HG02981 (cell line): ENCODE results near the gene CYP39A1.

Experiments used
- ATAC-seq: cut with Tn5 transposase; IDR thresholded peaks from one replicate; pipeline ENCODE4 v1.9.1; 2021; ENCODE audit warnings: mild to moderate bottlenecking, moderate library complexity; ENCODE audit not compliant: unreplicated experiment

CYP39A1 gene

DNA sequence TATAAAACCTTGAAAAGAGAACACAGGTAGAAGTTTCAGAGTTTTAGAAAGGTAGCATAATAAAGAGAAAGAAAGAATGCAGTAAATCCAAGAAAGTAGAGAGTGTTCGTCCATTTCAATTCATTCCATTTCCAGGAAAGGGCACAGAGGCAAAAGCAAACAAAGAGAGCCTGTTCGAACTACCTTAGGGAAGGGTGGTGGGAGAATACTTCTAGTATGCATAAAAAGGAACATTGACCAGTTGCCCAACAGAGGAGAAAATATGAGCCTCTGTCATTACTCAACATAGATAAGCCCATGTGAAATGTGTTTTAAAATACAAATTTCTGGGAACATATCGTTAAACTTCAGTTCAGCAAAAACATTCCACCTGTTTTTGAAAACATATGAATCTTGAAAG lies 60.6 kb downstream of the CYP39A1 start:
- no peak for ATAC-seq

DNA sequence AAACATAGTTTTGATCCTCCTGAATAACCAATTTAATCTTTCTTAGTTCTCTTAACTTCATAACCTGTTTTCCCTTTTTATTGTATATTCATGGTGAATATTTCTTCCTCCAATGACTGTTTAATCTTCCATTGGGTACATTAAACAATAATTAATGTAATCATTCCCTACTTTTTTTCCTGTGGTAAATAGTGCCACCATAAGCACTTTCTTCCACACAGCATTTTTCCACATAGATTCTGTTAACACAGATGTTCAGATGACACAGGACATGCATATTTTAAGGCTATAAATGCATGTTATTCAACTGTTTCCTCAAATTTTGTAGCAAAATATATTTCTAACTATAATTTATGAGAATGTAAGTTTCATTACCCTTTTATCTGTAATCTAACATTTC lies 61.9 kb downstream of the CYP39A1 start:
- ATAC-seq, result no peak

DNA sequence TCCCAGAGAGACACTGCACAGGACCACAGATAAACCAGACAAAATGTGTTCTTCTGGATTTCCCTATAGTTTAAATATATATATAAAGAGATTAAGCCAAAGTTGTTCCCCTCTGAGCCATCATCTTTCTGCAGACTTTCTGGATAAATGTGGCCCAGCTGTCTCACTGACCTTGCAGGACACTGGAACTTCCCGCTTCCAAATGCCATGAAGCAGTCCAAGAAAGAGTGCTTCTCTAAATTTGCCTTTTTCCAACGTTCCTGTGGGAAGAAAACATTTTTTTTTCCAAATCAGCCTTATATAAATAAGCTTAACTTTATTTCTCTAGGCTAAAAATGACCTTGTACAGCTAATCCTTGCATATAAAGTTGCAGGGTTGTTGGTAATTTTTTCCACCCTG lies 65.7 kb downstream of the CYP39A1 start:
- ATAC-seq, result no peak

DNA sequence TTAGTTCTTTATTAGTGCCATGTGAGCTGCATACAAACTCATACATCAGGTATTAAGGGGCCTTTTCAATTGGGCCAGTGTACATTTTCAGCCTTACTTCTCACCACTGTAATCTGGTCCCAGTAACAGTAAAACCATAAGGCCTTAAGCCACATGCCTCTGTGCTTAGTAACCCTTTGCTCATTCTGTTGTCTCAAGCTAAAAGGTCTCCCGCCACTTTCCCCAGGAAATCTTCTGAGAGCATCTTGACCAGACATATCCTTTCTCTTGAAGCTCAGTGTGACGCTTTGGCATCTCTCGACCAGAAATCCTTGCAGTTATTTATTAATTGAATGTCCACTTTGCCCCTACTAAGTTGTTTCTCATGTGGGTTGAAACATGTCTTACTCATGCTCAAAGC lies 68.0 kb downstream of the CYP39A1 start:
- no peak for ATAC-seq

DNA sequence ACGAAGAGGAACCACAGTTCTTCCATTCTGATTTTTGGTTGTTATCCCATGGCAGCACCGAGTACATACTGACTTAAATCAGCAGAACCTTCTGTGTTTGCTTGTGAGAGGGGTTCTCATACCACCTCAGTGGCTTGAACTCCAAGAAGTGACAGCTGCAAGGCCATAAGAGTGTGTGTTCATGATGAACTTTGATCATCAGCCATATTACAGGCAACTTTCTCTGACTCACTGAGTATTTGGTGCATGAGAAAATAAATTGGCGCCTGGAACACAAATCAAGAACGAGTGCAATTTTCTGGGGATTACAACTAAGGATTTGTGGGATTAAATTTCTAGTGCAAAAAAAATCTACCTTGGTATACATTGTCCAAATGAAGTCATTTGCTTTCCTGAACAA lies 68.9 kb downstream of the CYP39A1 start:
- ATAC-seq, result no peak

DNA sequence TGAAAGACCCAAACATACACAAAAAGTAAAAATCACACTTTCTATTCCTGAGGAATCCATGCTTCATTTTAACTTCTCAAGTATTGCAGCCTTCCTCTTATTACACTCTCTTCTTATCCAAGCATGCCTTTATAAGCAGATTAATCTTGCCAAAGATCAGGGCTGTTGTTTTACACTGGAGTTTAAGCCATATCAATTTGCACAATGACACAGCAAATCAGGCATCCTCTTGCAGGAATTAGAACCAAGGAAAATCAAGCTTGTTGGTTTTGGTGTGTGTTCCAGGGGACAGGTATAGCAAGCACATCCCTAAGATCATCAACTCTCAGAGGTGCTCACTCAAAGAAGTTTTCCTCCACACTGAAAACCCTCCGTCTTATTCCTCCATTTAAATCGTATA lies 69.5 kb downstream of the CYP39A1 start:
- no peak for ATAC-seq

DNA sequence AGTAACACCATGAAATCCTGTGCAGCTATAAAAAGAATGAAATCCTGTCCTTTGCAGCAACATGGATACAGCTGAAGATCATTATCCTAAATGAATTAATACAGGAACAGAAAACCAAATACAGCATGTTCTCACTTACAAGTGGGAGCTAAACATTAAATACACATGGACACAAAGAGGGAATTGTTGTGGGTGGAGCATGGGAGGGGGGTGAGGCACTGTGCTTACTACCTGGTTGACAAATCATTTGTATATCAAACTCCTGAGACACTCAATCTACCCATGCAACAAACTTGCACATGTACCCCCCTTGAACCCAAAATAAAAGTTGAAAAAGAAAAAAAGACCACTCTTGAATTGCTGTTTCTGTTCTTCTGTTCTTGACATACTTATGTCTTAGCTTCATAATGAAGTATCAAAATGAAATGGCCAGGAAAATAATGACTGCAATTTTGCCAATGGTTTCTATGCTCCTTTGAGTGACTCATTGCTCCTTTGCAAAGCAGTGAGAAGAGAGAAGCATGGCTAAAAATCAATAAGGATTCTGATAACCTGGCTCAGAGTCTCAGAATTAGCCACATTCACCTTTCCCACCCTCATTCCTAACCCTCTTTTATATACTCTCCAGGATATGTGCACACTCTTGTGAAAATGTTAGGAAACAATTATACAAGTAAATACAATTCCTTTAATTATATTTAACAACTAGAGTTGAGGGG lies 71.0 kb downstream of the CYP39A1 start:
- ATAC-seq, result no peak

DNA sequence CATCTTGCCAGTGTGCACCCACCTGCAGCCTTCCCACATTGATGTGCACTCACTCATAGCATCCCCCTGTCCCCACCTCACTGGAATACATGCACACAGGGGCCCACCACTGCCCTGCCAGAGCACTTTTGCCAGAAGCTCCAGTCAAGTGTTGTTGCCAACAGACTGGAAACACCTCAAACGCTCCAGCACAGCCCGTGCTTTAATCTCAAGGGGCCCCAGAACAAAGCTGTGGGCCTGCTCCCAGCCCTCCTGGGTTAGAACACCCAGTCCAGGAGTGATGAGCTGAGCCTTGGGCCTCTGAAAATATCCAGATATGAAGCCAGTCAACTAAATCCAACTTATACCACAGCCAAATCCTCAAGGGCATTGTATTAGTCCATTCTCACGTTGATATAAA lies 77.1 kb downstream of the CYP39A1 start:
- ATAC-seq, result no peak

DNA sequence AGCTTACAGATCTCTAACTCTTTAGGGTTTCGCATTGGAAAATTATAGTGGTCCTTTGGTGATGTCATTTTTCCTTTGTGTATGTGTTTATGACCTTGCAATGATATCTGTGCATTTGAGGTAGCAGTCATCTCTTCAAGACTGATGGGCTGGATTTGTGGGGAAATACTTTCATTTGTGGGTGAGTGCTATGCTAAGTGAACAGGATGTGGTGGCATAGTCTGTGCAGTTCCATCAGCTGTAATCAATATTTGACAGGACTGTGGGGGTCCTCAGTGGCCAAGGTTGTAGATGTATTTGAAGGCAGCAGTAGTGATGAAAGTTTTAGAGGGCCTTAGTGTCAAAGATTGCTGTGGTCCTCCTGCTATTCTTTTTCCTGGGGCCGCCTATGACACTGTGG lies 79.5 kb downstream of the CYP39A1 start:
- no peak for ATAC-seq

DNA sequence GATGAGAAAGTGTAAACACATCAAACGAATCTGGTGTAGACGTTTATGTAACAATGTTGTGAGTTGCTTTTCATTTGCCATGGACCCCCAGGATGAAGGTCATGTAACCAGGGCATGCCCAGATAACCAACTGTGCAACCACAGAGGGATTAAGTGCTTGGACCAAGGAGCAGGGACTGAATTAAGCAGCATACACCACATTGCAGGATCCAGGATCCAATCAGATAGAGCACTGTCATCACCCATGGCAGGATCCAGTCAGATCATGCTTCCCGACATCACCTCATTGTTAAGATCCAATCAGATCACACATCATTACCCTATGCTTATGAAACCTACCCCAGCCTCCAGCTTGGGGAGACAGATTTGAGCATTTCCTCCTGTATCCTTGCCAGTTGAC lies 87.1 kb downstream of the CYP39A1 start:
- ATAC-seq, result no peak

DNA sequence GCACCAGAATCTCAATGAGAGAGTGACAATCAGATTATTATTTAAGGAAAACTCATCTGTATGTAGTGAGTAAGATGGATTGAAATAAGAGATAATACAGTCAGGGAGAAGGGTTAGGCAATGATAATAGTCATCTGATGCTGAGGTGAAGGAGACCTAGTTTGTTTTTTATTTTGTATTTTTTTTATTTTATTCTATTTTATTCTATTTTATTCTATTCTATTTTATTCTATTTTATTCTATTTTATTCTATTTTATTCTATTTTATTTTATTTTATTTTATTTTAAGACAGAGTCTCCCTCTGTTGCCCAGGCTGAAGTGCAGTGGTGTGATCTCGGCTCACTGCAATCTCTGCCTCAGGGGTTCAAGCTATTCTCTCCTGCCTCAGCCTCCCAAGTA lies 88.7 kb downstream of the CYP39A1 start:
- ATAC-seq, result no peak

DNA sequence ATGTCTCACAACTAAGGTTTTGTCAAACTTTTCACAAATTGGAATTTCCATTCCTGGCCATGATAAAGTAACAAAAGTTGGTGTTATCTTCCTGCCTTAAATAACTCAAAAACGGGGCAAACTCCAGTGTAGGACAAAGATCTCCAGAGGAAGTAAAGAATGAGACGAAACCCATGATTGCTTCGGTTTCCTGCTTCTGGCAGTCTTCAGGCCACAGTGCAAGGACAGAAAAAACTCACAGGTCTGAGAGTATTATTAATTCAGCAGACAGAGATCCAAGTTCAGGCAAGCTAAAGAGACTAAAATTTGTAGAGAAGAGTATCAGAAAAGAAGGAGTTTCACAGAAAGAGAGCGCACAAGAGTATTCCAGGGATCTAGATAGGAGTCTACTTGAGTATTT lies 96.6 kb downstream of the CYP39A1 start:
- no peak for ATAC-seq

DNA sequence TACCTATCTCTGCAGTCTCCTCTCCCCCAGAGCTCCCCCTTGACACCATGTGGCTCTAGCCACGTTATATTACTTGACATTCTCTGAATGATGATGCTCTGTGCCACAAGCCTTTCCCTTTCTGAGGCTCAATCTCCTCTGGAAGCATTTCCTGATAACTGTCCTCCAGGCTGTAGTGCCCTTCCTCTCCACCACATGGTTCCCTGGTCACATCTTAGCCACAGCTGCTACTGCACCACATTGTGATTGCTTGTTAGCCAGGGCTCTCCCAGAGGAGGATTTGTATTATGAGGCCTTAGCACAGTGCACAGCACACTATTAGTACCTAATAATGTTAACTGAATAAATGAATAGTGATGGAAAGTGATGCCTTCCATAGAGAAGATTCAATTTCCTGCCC lies 97.5 kb downstream of the CYP39A1 start:
- no peak for ATAC-seq

DNA sequence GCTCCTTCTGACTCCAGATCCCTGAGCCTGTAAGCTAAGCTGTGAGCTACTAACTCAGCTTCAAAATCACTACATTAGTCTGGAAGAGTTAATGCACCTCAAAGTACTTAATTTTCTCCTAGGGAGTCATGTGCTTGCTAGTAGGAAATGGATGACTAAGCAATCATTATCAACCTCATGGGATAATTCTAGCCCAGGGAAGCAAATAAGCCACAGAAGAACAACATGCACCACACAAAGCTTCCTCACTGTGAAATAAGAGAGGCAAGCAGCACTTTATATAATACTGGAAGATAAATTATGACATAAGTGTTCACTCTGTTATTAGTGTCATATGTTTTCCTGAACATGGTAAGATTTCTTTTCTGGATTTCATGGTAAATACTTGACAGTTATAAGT lies 103.5 kb downstream of the CYP39A1 start:
- no peak for ATAC-seq

DNA sequence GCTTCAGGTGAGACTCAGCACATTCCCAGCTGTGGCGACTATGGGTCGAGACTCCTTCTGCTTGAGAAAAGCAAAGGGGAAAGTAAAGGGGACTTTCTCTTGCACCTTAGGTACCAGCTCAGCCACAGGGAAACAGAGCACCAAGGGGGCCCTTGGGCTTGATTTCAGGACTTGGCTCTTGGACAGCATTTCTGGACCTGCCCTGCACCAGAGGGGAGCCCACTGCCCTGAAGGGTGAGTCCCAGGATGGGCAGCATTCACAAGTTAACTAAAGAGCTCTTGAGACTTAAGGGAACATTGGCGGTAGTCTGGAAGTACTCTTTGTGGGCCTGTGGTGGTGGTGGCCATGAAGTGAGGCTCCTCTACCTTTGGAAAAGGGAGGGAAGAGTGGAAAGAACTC lies 111.1 kb downstream of the CYP39A1 start:
- no peak for ATAC-seq

DNA sequence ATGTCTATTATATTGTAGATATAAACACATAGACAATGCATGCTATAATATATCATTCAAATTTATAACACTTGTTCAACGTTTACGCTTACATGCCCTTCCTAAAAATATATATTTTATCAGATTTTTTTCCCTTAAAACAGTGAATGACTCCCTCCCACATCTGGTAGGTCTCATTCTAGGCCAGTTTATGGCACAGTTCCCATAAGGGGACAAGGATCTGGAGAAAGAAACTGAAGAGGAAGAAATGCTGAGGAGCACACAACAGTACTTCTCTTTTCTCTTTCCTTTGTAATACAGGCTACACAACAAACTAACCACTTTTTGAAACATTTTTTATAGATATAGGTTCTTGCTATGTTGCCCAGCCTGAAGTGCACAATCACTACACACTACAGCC lies 112.8 kb downstream of the CYP39A1 start:
- ATAC-seq, result no peak

DNA sequence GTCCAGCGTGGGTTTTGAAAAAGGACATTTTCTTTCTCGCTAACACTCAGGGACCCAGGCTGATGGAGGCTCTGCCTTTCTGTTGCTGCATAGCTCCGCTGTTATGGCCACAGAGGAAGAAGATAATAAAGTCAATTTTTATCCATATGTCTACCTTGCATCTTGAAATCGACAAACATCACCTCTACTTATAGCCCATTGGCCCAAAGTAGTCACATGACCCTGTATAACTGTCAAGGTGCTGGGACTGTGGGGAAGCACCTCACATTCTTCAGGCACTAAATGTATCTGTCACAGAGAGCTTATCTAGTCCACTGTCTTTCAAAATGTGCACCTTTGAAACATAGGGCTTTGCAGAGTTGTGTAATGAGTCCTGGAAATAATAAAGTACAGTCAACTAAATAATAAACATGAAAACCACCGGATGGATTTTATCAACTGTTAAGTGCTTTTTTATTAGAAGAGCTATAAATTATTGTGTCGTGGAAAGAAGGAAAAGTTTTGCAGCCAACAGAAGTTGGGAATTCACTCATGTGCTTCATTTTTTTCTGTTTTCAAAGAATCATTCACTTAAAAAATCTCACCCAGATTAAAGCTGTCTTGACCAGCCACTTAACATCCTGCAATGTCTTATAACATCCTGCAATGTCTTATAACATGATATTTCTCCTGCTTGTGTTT lies 113.7 kb downstream of the CYP39A1 start:
- no peak for ATAC-seq

DNA sequence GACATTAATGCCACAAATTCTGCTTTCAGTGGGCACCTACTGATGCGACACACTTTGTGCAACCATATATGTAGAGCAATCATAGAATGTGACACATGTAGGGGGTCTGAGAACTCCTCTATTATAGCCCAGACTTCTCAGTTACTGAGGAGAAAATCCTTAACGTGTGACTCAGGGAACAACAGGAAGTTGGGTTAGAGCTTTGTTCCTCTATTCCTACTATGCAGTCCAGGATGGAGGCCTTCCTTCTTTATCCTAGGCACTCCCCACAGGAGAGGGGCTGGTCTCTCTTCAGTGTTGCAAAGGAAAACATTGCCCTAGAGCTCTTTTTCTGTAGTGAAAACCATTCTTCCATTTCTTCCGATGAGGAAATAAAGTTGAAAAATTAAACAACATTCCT lies 121.7 kb downstream of the CYP39A1 start:
- ATAC-seq, result no peak

DNA sequence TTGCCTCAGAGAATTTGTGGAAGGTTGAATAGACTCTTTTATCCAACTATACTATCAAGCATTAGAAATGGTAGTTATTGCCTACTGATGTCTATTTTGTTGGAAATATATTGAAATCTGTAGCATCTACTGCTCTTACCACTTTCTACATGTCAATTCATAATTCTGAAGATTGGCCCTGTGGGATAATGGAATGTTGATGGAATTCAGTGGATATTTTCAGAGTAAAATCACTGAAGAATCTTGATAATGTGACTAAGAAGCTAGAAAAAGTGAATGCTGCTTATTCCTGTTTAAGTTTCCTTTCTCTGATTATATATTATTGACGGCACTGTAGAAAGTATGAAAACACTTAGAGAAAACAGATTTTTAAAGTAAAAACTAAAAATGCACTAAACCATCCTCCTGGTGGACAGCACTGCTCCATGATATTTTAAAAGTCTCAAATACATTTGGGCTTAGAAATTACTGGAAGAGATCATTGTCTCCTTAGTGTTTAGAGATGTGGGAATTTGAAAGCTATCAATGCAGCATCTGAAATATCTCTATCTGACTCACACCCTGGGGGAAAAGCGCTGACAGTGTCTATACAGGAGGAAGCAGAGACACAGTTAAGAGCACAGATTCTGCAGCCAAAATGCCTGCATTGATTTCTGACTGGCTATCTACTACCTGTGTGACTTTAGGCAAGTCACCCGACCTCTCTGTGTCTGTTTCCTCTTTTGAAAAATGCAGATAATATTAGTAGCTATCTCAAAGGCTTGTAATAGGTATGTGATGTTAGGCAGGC lies 123.5 kb downstream of the CYP39A1 start:
- ATAC-seq, result no peak

DNA sequence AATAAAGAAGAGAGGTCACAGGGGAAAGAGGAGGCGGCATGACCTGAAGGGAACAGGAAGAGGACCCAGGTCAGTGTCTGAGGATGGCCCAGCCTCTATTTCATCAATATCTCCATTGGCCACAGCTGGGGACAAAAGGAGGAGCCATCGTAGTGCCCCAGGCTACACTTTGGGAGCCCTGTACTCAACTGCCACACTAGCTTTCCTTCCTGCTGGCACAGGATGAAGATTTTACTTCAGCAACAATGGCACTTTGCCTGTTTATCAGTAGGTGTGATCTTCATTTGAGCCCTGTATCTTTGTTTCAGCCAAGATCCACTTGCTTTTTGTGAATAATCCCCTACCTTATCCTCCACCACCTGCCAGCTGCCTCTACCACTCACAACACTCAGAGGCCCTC lies 126.0 kb downstream of the CYP39A1 start:
- no peak for ATAC-seq

DNA sequence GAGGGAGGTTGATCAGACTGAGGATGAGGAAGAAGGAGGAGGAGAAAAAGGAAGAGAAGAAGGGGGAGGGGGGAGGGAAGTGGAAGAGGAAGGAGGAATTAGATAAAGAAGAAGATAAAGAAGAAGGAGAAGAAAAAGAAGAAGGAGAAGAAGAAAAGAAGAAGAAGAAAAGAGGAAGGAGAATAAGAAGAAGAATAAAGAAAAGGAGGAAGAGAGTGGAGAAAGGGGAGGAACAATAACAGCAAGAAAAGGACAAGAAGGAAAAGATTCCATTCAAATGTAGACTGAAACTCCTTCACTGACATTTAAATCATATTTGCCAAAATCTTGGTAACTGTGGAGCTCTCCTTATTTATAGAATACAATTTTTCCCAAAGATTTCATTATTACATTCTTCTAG lies 127.0 kb downstream of the CYP39A1 start:
- no peak for ATAC-seq

DNA sequence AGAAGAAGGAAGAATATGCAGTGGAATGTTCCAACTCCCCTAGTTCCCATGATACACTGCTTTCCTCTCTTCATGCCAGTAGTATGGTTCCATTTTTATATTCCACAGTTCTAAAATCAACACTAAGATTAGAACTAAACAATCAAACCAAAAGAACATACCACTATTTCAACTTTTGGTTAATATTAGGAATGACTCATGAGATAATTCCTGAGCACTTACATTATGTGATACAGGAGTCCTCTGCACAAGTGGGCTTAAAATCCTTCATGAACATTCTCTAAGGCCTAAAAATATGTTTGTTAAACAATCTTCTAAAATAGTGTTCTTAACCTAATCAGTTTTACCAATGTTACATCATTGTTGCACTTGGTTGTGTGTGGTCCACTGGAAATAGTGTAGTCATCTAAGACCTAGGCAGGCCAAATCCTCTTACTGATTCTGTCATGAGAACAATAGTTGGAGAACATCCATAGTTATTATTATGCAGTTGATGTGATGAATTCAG lies 131.1 kb downstream of the CYP39A1 start:
- no peak for ATAC-seq
